ENCODE results near the gene RPL23.

The RPL23 gene

DNA sequence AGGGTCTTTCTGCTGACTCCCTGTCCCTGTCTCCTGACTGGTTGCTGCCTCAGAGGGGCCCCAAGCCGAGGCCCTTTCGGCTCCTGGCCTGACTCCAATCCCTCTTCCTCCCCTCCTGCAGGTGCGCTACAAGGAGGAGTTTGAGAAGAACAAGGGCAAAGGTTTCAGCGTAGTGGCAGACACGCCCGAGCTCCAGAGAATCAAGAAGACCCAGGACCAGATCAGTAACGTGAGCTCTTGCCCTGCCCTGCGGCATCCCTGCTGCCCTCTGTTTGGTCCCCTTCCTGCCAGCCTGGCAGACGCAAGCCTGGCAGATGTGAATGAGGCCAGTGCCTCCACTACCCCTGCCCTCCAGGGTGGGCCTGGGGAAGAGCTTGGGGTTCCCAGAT is 44.8 kb upstream of the RPL23 start:
- peak overlapping the region; percentile 53 for H3K4me2 ChIP-seq (ENCODE audit: low read length)
- H3K9me3 ChIP-seq (ENCODE audit: control insufficient read depth, low read length), result no peaks in the 10 kb centered on the region
- no peak overlapping the region for H2AFZ ChIP-seq
- H3K79me2 ChIP-seq, result peaks cover 22% of the 10 kb centered on the region
- H3K4me3 ChIP-seq (ENCODE audit: low read depth, low read length), result peak overlapping the region; percentile 15
- TF ChIP-seq, protein P1, sequence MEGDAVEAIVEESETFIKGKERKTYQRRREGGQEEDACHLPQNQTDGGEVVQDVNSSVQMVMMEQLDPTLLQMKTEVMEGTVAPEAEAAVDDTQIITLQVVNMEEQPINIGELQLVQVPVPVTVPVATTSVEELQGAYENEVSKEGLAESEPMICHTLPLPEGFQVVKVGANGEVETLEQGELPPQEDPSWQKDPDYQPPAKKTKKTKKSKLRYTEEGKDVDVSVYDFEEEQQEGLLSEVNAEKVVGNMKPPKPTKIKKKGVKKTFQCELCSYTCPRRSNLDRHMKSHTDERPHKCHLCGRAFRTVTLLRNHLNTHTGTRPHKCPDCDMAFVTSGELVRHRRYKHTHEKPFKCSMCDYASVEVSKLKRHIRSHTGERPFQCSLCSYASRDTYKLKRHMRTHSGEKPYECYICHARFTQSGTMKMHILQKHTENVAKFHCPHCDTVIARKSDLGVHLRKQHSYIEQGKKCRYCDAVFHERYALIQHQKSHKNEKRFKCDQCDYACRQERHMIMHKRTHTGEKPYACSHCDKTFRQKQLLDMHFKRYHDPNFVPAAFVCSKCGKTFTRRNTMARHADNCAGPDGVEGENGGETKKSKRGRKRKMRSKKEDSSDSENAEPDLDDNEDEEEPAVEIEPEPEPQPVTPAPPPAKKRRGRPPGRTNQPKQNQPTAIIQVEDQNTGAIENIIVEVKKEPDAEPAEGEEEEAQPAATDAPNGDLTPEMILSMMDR (IDR thresholded peaks at IDR 0.05), result no peak
- no peaks in the 10 kb centered on the region for H3K27me3 ChIP-seq (ENCODE audit: control insufficient read depth, insufficient read depth, low read length)
- H3K9ac ChIP-seq, result no peak overlapping the region
- H3K4me1 ChIP-seq, result peaks cover 17% of the 10 kb centered on the region
- no peaks in the 10 kb centered on the region for H3K36me3 ChIP-seq (ENCODE audit: control insufficient read depth, insufficient read depth, low read length)
- peak overlapping the region; percentile 58 for H3K27ac ChIP-seq

DNA sequence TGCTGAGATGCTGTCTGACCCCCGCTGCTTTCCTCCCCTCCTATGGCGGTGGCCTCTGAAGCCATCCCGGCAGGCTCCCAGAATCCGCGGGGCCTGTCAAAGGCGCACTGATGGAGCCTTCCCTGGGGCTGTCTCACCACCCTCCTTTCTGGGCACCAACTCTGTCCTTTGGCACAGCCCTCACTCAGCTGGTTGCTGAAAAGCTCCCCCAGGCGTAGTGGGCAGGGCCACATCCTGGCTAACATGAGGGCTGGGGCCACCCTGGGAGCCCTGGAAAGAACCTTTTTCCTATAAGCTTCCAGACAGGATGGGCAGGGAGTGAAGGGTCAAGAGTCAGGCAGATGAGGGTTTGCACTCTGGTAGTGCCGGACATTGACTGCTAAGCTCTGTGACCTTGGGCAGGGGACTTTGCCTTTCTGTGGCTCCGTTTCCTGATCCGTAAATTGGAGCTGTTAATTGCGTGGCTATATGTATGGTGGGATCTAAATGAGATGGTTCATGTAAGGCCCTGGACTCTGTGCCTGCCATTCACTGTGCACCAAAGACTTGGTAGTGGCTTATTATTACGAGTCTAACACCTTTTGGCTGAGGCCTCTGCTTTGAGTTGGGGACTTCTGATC is 44.3 kb upstream of the RPL23 start:
- H2AFZ ChIP-seq, result no peak overlapping the region
- peak overlapping the region; percentile 53 for H3K4me2 ChIP-seq (ENCODE audit: low read length)
- no peaks in the 10 kb centered on the region for H3K9me3 ChIP-seq (ENCODE audit: control insufficient read depth, low read length)
- peak overlapping the region; percentile 58 for H3K27ac ChIP-seq
- H3K27me3 ChIP-seq (ENCODE audit: control insufficient read depth, insufficient read depth, low read length), result no peaks in the 10 kb centered on the region
- peak overlapping the region; percentile 15 for H3K4me3 ChIP-seq (ENCODE audit: low read depth, low read length)
- peaks cover 17% of the 10 kb centered on the region for H3K4me1 ChIP-seq
- peaks cover 17% of the 10 kb centered on the region for H3K79me2 ChIP-seq
- H3K36me3 ChIP-seq (ENCODE audit: control insufficient read depth, insufficient read depth, low read length), result no peaks in the 10 kb centered on the region
- TF ChIP-seq, protein P1 (IDR thresholded peaks at IDR 0.05), result no peak
- no peak overlapping the region for H3K9ac ChIP-seq

DNA sequence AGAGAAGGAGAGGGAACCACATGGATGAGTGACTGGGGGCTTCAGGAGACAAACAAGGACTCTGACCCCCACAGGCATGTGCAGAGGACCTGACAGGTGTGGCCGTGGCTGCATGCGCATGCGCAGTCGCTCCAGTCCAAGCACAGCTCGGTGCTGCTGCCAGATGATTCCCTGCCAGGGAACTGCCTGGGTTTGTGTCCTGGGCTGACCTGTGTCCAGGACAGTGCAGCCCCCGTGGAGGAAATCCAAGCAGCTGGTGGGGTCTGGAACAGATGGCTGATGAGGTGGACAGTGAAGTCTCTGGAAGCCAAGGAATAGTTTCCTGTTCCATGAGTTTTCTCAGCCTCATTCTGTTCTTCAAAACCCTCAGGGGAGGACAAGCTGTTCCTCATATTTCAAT is 43.7 kb upstream of the RPL23 start:
- Histone ChIP-seq H3K9ac (no peak overlapping the region), H3K4me1 (peaks cover 17% of the 10 kb centered on the region), H3K4me2 (ENCODE audit: low read length) (no peak overlapping the region), H3K79me2 (peaks cover 16% of the 10 kb centered on the region), H3K36me3 (ENCODE audit: control insufficient read depth, insufficient read depth, low read length) (no peaks in the 10 kb centered on the region), H3K4me3 (ENCODE audit: low read depth, low read length) (no peak overlapping the region), H2AFZ (no peak overlapping the region), H3K27ac (peak overlapping the region; percentile 58), H3K27me3 (ENCODE audit: control insufficient read depth, insufficient read depth, low read length) (no peaks in the 10 kb centered on the region), H3K9me3 (ENCODE audit: control insufficient read depth, low read length) (no peaks in the 10 kb centered on the region)
- TF ChIP-seq, protein P1 (IDR thresholded peaks at IDR 0.05), result no peak

DNA sequence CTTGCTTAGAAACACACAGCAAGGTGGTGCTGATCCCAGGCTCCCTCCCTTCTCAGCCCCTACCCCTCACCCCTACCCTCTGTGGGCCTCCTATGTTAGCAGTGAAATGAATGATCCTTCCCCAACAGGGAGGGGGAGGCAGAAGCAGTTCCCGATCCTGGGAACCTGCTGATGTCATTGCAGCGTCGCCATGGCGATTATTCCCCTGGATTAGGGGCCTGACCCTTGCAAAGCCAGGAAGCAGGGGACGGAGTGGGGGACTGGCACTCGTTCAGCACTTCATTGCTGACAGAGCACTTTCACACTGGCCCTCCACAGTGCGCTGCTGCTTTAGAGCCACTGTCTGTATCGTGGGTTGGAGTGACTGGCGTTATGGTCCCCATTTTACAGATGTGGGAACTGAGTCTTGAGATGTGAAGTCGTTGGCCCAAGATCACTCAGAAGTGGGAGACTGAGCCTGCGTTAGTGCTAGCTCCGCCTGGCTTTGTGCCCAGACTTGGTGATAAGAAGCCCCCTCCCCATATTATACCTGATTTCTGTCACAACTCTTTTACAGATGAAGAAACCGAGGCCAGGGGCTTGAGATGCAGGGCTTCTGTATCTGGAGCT is 42.9 kb upstream of the RPL23 start:
- Histone ChIP-seq H3K27me3 (ENCODE audit: control insufficient read depth, insufficient read depth, low read length) (no peaks in the 10 kb centered on the region), H3K79me2 (peaks cover 11% of the 10 kb centered on the region), H3K4me1 (peaks cover 17% of the 10 kb centered on the region), H3K4me3 (ENCODE audit: low read depth, low read length) (no peak overlapping the region), H2AFZ (no peak overlapping the region), H3K9ac (no peak overlapping the region), H3K9me3 (ENCODE audit: control insufficient read depth, low read length) (no peaks in the 10 kb centered on the region), H3K4me2 (ENCODE audit: low read length) (no peak overlapping the region), H3K36me3 (ENCODE audit: control insufficient read depth, insufficient read depth, low read length) (no peaks in the 10 kb centered on the region), H3K27ac (peak overlapping the region; percentile 38)
- TF ChIP-seq, protein P1 (IDR thresholded peaks at IDR 0.05), result no peak

DNA sequence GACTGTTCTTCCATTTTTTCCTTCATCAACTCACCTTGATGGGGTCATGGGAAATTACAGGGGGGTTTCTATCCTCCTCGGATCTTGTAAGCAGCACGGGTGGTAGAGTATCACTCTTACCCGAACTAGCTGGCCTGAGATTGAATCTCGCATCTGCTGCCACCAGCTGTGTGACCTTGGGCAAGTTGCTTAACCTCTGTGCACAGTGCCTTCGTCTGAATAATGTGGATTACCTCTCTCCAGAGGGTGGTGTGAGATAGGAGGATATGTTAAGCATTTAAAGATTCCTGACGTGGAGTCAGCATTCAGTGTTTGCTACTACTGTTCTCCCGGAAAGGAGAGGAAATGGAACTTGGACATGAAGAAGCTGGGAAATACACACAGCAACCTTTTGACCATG is 40.8 kb upstream of the RPL23 start:
- H3K27ac ChIP-seq, result no peak overlapping the region
- H3K9ac ChIP-seq, result no peak overlapping the region
- H3K9me3 ChIP-seq (ENCODE audit: control insufficient read depth, low read length), result no peaks in the 10 kb centered on the region
- no peak overlapping the region for H3K4me3 ChIP-seq (ENCODE audit: low read depth, low read length)
- no peak overlapping the region for H2AFZ ChIP-seq
- H3K4me1 ChIP-seq, result peaks cover 6% of the 10 kb centered on the region
- H3K79me2 ChIP-seq, result peaks cover 14% of the 10 kb centered on the region
- no peak overlapping the region for H3K4me2 ChIP-seq (ENCODE audit: low read length)
- no peaks in the 10 kb centered on the region for H3K36me3 ChIP-seq (ENCODE audit: control insufficient read depth, insufficient read depth, low read length)
- no peaks in the 10 kb centered on the region for H3K27me3 ChIP-seq (ENCODE audit: control insufficient read depth, insufficient read depth, low read length)
- TF ChIP-seq, protein P1 (IDR thresholded peaks at IDR 0.05), result no peak
